AML-193 (cell line): ENCODE results near the gene CIITA.
"Not testable (repeated sequence)": the region's sequence is repeated elsewhere in the genome, so short reads cannot be mapped to it uniquely, and the experiment has no call there.

Experiments used
- DNase-seq, 2 experiments: peaks; one replicate each; lab custom pipeline; 2025; lab: John Stamatoyannopoulos, UW

CIITA gene

DNA sequence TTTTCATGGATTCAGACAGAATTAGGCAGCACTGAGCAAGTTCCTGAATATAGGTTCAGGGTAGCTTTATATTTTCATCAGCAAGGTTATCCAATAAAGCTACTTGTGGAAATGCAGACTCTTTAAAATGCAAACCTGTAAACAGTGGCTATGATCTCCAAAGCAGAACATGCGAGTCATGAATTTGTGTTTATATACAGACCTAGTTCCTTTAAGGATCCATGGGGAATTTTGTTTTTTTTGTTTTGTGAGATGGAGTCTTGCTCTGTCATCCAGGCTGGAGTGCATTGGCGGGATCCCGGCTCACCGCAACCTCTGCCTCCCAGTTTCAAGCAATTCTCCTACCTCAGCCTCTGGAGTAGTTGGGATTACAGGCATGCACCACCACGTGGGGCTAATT is 82.2 kb downstream of the CIITA start:
- DNase-seq = no peak

- no peak for DNase-seq
These were observed 84.2 kb downstream of the CIITA start for GRCh38 chr16:10961231-10961630.

DNA sequence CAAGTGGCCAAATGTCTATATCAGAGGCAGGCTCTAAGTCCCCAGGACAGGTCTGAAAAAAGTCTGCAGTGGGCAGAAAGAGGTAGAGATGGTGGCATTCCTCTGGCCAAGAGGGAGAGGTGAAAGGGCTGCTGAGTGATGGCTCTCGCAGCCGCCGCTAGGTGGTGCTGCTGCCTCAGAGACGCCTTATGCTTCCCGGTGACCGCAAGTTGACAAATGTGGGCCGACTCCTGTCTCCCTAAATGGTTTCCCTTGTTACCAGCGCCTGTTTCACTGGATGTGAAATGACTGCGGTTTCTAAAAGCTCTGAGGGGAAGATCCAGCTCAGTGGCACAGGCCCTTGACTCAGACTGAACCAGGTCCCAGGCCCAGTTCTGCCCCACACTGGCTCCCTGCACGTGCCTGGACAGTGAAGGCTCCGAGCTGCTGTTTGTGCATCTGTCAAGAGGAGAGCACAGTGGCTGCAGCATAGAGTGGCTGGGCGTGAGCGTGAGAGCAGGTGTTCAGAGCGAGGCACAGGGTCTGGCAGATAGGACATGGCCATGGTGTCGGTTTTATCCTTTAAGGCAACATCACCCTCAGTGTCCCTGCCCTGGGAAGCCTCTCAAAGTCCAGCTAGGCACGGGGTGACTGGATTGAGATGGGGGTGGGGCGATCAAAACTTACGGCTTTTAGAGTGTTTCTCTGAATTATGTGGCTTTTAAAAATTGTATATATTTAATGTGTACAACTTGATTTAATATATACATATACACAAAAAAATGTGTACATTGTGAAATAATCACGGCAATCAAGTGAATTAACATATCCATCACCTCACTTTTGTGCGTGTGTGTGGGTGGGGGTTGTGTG is 87.3 kb downstream of the CIITA start:
- peak; percentile 64 to 71 for DNase-seq

DNA sequence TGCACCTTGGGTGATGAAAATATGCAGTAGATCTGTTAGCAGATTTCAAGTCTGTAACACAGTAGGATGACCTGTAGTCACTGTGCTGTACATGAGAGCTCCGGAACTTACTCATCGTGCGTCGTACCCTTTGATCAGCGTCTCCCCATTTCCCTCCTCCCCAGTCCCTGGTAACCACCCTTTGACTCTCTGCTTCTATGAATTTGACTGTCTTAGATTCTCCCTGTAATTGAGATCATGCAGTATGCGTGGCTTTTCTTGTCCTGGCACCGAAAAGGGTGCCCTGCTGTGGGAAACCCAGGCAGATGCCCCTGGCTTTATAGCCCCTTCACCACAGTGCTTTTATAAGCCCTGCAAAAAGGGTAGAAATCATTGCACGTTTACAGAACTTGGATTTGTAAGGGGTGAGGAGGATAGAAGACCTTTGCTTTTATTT is 87.9 kb downstream of the CIITA start:
- DNase-seq = no peak

DNA sequence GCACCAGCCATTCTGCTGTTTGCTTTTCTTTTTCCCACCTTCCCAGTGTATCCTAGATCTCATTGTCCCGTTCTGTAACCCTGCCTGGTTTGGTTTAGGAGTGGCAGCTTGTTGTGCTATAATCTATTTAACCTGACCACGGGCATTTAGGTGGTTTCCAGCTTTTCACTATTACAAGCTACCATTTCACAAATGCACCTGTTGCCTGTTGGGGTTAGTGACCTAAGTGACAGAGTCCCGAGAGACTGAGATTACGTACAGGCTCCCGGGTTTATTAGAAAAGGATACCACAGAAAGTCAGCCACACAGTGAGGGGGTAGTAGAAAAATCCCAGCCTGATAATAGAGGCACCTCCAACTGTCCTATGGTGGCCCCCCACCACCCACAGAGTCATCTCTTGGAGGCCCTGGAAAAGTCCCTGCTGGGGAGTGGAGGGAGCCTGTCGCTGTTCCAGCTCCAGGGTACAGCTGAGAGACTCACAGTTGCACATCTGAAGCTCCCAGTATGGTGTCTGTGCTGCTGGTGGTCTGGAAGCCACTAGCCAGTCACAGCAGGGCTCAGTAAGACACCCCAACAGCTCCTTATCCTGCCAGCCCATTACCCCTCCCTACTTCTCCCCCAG is 88.5 kb downstream of the CIITA start:
- DNase-seq = no peak

GRCh38 chr16:10966129-10966528 is 89.1 kb downstream of the CIITA start:
- DNase-seq = no peak

- not testable (repeated sequence) for DNase-seq
These were observed 89.6 kb downstream of the CIITA start for GRCh38 chr16:10966559-10966958.

DNA sequence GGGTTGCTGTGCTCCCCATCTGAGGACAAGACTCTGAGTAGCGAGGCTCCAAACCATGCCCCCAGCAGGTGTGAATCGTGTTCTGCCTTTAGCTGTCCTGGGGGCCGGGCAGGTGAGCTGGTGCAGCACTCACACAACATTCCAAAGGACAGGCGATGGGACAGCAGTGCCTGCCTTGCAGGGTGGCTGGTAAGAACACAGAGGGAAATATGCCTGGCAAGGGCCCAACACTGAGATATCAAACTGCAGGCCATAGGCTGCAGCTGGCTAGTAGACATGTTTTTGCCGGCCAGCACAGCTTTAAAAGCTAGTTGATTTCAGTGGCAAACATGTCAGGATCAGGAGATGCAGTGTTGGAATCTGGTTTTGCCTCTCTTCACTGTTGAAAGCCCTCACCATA is 91.0 kb downstream of the CIITA start:
- DNase-seq = no peak

- no peak for DNase-seq
These were observed 91.5 kb downstream of the CIITA start for GRCh38 chr16:10968498-10968897.

- no peak for DNase-seq
These were observed 92.6 kb downstream of the CIITA start for GRCh38 chr16:10969615-10970014.

DNA sequence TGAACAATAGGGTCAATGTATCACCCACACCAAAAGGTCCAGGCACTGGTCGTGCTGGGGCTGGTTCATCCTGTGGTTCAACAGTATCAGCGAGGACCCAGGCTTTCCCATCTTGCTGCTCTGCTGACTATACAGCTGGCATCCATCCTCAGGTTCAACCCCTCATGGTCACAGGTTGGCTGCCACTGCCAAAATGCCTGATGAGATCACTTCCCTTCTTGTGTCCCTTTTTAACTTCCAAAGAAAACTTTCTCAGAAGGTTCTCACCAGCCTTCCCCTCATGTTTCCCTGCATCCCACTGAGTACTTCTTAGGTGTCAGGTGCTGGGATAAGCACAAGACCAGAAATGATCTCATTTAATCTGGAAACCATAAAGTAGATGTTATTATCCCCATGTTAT is 93.1 kb downstream of the CIITA start:
- DNase-seq = no peak

GRCh38 chr16:10971560-10971961 is 94.6 kb downstream of the CIITA start:
- peak; percentile 48 to 53 for DNase-seq

DNA sequence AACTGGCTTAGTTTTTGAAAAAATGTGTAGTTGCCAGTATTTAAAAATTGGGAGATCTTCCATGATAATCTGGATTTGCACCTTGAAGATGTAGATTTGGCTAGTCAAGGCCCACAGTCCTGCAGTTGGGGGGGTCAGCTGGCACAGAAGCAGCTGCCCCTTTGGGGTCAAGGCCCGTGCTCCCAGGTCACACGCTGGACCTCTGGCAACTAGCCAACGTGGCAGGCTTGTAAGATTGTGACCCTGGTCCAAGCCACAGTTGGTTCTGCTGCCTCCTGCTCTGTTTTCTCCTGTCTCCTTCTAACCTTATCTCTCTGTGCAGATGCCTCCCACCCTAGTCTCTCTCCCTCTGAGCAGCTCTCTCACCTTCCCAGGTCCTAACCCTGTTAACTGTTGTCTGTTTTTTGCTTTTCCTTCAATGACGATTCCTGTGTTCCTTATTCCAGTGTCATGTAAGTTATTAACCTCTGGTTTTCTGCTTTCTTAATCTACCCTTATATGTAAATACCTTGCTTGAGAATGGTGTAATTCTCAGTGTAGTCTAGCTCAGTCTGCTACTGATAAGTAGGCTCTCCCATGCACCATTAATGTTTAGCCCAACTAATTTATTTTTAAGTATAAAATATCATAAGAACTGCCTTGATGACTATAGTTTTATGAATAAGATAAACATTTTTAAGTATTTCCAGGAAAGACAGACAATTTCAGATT is 95.3 kb downstream of the CIITA start:
- DNase-seq = no peak

DNA sequence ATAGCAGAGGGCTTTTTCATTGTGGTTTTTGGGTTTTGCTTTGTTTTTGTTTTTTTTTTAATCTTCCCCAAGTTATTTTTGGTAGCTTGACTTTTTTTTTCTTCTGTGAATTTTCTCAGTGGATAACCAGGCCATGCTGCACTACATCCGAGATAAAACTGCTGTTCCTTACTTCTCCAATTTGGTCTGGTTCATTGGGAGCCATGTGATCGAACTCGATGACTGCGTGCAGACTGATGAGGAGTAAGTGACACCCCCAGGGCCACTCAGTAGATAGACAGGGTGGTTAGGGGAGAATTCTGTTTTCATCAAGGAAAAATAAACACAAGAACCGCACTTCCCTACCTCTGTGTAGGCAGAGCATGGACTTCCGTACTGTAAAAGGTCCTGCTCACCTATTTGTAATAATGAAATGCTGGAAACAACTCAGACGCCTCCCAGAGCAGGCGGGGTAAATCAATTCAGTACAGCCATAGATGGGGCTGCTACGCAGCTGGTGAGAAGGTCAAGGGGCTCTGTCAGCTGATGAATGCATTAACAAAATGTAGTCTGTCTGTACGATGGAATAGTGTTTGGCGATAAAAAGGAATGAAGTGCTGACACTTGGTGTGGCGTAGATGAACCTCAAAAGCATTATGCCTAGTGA is 95.9 kb downstream of the CIITA start:
- no peak for DNase-seq

DNA sequence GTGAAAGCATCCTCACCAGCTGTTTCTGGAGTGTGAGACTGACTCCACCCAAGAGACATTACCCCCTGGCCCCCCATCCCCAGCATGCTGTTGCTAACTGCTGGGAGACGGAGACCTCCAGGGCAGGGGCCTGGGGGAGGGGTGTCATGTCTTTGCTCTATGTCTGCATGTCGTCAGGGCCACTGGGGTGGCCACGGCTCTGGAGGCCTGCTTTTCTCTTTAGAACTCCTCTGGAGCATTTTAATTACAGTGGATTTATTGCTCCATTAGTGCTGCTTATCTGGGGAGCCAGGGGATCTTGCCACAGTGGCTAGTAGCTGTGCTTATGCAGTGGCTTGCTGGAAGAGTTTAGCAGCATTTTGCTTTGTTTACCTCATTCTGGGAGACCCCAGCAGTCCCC is 99.6 kb downstream of the CIITA start:
- DNase-seq = no peak

DNA sequence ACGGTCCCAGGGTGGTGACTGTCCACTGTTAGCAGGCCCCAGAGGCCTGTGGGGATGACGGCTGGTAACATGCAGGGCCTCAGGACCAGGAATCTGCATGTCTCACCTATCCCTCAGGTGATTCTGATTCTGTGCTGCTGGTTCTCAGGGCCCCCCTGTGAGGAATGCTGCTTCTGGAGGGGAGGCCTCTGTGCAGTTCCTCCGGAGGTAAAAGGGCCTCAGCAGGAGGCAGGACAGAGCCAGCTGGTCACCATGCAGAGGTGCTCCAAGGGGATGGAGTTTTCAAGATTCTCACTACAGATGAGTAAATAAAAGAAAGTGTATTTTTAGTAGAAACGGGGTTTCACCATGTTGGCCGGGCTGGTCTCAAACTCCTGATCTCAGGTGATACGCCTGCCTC is 101.1 kb downstream of the CIITA start:
- DNase-seq = no peak

GRCh38 chr16:10978871-10979446 is 102.0 kb downstream of the CIITA start:
- DNase-seq = no peak

DNA sequence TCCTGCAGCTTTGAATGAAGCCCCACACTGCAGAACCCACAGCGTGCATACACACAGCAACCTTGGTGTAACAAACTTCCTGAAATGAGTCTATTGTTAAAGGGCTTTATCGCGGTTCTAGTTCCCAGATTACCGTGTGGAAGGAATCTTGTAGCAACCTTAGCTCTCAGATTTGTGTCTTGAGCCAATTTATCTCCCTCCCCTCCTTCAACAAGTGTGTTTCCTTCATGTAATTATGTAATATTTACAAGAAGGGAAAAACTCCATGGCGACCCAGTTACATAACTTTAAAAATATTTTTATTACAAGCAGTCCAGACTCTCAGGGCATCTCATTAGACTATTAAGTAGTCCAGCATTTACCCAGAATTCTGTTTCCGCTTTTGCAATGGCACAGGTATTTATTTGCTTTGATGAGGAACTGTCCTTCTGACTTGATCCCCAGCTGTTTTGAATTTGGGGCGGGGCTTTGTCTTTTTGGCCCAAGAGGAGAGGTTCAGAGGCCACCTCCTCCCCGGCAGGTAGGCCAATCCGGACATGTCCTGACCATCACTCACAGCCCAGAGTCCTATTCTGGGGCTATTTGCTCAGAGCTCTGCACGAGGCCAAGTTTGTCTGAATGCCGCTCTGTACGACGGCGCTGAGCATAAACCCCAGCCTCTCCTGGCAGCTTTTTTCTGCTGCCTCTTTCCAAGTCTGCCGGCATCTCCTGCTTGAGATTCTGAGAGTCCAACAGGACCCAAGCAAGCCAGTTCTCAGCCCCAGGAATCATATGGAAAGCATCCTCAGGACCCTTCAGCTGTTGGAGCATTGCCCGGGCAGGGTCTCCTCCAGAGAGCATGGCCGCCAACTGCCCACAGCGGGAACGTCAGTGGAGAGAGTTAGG is 103.0 kb downstream of the CIITA start:
- peak; percentile 3 to 14 for DNase-seq

GRCh38 chr16:10980813-10981212 is 103.8 kb downstream of the CIITA start:
- DNase-seq = no peak

GRCh38 chr16:10981697-10982216 is 104.8 kb downstream of the CIITA start:
- DNase-seq = peak; percentile 18 to 32
